Mucosa of descending colon (tissue), 3 donors: ENCODE measurements around the gene OBSCN. TPM values are rescaled to one million over a fixed set of nuclear protein-coding genes. Genes with fewer than 3 reads are reported as not detected.

Source experiments
- ATAC-seq: fragments of 200-7000 bp; cut with Tn5 transposase; one replicate; pipeline ENCODE4 v1.9.1; 2020; ENCODE audit warnings: mild to moderate bottlenecking, moderate library complexity
- DNase-seq, 3 donors: peaks; one replicate each; pipeline ENCODE4 v3.0.0-alpha.2; 2020
- H3K36me3 ChIP-seq: fragments of 200-600 bp; one replicate; pipeline ENCODE4 v1.8.0; 2021; ENCODE audit warnings: low read depth, mild to moderate bottlenecking
- H3K4me1 ChIP-seq: fragments of 200-600 bp; one replicate; pipeline ENCODE4 v1.8.0; 2021; ENCODE audit warnings: low read depth, mild to moderate bottlenecking
- H3K4me3 ChIP-seq: fragments of 200-600 bp; one replicate; pipeline ENCODE4 v1.8.0; 2021; ENCODE audit warnings: mild to moderate bottlenecking
- H3K9me3 ChIP-seq: fragments of 200-600 bp; one replicate; pipeline ENCODE4 v1.8.0; 2021; ENCODE audit warnings: mild to moderate bottlenecking
- CTCF ChIP-seq: fragments of 200-600 bp; IDR thresholded peaks from one replicate; pipeline ENCODE4 v1.8.0; 2022; ENCODE audit warnings: antibody characterized with exemption, mild to moderate bottlenecking
- intact Hi-C, 2 donors: fragments of 100-400 bp; cut with DNase I in 1 of 2; cut with micrococcal nuclease in 1 of 2; formaldehyde crosslinking; loops; one replicate each; pipeline versions ENCODE4 v1.11.0 to v1.11.1; 2022; cut with DNase I, micrococcal nuclease
- total RNA-seq, 3 donors: library from RNA; stranded (reverse); fragmentation: NEBNext Ultra II Directional in 2 of 3; extraction: Animal tissue kit (Norgen Biotek cat#: 25700) in 2 of 3; gene quantifications; one replicate each; pipeline versions ENCODE4 v1.2.1 to v1.2.4, GENCODE V29; 2021 to 2023
- donor health status: DM: no; HTN: no; CAD: no; lungs with moderate emphysema.
- donor health status: DM: no; HTN: no; CAD: no.
- donor health status: DM: no; HTN: yes; CAD: no.

The OBSCN gene
- total RNA-seq, 3 donors from 2014 or later = 4.2 to 30.9 (median 7.5) TPM

GRCh38 chr1:228321895-228322294 is 114.1 kb downstream of the OBSCN start:
- TF ChIP-seq CTCF = no peak
- peaks cover 3% of the 10 kb centered on the region for H3K9me3 ChIP-seq
- H3K4me3 ChIP-seq = no peak overlapping the region
- intact Hi-C loops = no loop called here
- DNase-seq = peak in 1 of 3 donors; percentile 33
- no peak for ATAC-seq
- H3K36me3 ChIP-seq = no peaks in the 10 kb centered on the region
- H3K4me1 ChIP-seq = no peaks in the 10 kb centered on the region

GRCh38 chr1:228323401-228323800 is 115.6 kb downstream of the OBSCN start:
- peaks cover 3% of the 10 kb centered on the region for H3K9me3 ChIP-seq
- no peak for TF ChIP-seq CTCF
- ATAC-seq (no peak), DNase-seq (no peak)
- H3K36me3 ChIP-seq = no peaks in the 10 kb centered on the region
- H3K4me3 ChIP-seq = no peak overlapping the region
- H3K4me1 ChIP-seq = no peaks in the 10 kb centered on the region
- intact Hi-C loops = no loop called here

- Histone ChIP-seq H3K36me3 (no peaks in the 10 kb centered on the region), H3K4me1 (no peaks in the 10 kb centered on the region), H3K9me3 (peaks cover 3% of the 10 kb centered on the region), H3K4me3 (no peak overlapping the region)
- DNase-seq (no peak), ATAC-seq (no peak)
- intact Hi-C loops = no loop called here
- TF ChIP-seq CTCF = no peak
Observed at GRCh38 chr1:228325267-228325666, 117.4 kb downstream of the OBSCN start.

GRCh38 chr1:228329887-228330286 is 122.0 kb downstream of the OBSCN start:
- no peak overlapping the region for H3K4me3 ChIP-seq

GRCh38 chr1:228332797-228333738 is 125.2 kb downstream of the OBSCN start:
- no peak overlapping the region for H3K4me3 ChIP-seq
- intact Hi-C loops = no loop called here
- H3K4me1 ChIP-seq = no peaks in the 10 kb centered on the region
- TF ChIP-seq CTCF = no peak
- H3K36me3 ChIP-seq = no peaks in the 10 kb centered on the region
- no peaks in the 10 kb centered on the region for H3K9me3 ChIP-seq
- ATAC-seq = no peak
- peak in 2 of 3 donors; percentile 7 to 43 for DNase-seq

More at GRCh38 chr1:228329887-228330286, 122.0 kb downstream of the OBSCN start:
- DNase-seq = no peak
- intact Hi-C loops = no loop called here
- peaks cover 3% of the 10 kb centered on the region for H3K9me3 ChIP-seq
- no peak for ATAC-seq
- TF ChIP-seq CTCF = no peak
- H3K36me3 ChIP-seq = no peaks in the 10 kb centered on the region
- H3K4me1 ChIP-seq = no peaks in the 10 kb centered on the region
